GM21529 (cell line): ENCODE measurements around the gene SORT1.

ENCODE experiments used
- ATAC-seq: cut with Tn5 transposase; IDR thresholded peaks from one replicate; pipeline ENCODE4 v1.9.1; 2021; ENCODE audit not compliant: unreplicated experiment

SORT1 gene

DNA sequence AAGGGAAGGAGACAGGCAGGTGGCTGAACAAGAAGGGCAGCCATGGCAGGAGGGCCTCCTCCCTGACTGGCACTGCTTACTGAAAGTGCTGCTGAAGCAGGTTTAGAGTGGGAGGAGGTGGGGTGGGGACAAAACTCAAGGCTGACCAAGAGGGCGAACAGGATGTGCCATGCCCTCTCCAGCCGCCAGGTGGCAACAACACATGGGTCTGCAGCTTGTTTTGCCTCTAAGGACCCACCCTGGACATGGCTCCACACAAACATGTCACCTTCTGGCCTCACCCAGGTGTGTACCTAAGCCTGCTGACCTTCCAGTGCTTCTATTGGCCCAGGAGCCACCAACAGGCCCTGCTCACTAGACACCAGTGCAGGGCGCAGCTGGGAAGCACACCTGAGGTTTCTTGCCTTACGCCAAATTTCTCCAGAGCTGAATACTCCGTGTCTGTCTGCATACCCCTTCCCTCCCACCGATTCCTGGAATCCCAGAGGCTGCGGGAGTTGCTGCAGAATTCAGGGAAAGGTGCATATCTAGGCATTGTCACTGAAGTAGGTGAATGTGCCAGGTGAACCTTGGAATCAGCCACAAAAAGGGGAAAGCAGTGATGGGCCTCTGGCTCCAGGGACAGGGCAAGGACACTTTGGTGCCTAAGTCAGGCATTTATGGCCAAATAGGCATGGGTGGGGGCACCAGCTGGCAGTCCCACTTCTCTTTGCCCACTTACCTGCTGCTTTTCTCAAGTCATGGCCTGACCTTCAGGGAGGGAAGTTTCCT lies 120.1 kb downstream of the SORT1 start:
- peak; percentile 82 for ATAC-seq

DNA sequence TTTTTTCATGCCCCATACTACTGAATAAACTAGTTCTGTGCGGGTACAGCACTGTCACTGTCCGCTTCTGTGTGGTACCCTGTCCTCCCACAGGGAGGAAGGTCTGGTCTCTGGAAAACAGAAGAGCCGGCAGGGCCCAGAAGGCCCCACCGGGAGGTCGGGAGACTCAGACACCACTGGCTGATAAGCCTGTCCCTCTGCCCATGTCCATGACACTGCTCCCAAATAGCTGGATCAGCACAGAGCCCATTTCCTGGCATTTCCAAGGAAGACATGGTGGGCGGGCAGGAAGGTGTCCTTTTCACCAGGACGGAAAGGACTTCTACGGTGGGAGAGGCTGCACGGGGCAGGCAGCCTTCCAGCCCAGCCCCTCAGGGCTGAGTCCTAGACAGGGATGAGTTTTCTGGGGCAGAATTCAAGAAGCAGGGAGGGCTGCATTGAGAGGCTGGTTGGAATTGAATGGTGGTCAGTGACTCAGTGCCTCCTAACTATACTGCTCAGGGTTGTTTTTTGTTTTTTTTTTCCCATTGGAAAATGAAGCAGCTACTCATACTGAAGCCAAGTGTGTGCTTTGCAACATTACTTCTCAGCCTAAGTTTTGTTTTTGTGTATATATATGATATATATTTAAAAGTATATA lies 121.9 kb downstream of the SORT1 start:
- no peak for ATAC-seq

DNA sequence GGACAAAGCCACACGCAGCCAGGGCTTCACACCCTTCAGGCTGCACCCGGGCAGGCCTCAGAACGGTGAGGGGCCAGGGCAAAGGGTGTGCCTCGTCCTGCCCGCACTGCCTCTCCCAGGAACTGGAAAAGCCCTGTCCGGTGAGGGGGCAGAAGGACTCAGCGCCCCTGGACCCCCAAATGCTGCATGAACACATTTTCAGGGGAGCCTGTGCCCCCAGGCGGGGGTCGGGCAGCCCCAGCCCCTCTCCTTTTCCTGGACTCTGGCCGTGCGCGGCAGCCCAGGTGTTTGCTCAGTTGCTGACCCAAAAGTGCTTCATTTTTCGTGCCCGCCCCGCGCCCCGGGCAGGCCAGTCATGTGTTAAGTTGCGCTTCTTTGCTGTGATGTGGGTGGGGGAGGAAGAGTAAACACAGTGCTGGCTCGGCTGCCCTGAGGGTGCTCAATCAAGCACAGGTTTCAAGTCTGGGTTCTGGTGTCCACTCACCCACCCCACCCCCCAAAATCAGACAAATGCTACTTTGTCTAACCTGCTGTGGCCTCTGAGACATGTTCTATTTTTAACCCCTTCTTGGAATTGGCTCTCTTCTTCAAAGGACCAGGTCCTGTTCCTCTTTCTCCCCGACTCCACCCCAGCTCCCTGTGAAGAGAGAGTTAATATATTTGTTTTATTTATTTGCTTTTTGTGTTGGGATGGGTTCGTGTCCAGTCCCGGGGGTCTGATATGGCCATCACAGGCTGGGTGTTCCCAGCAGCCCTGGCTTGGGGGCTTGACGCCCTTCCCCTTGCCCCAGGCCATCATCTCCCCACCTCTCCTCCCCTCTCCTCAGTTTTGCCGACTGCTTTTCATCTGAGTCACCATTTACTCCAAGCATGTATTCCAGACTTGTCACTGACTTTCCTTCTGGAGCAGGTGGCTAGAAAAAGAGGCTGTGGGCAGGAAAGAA lies 122.9 kb downstream of the SORT1 start:
- no peak for ATAC-seq

DNA sequence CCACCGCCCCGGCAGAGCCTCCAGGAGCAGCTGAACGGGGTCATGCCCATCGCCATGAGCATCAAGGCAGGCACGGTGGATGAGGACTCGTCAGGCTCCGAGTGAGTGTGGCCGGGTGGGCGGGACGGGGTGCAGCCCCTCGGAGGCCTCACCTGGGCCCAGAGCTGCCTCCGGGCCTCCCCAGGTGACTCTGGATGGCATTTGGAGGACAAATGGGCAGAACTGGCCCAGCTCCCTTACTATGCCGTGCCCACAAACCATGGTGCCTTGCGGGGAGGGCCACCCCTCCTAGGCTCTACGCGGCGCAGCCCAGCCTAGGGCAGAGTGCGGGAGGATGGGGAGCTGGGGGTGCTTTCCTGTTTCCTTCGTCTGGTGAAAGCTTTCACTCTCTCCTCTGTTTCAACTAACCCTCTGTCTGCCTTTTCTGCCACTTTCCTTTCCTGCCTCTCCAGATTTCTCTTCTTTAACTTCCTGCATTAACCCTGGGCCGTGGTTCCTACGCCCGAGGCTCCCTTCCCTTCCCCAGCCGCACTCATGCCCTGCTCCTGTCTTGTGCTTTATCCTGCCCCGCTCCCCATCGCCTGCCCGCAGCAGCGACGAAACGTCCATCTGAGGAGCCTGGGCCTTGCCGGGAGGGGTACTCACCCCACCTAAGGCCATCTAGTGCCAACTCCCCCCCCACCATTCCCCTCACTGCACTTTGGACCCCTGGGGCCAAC lies 124.0 kb downstream of the SORT1 start:
- no peak for ATAC-seq

DNA sequence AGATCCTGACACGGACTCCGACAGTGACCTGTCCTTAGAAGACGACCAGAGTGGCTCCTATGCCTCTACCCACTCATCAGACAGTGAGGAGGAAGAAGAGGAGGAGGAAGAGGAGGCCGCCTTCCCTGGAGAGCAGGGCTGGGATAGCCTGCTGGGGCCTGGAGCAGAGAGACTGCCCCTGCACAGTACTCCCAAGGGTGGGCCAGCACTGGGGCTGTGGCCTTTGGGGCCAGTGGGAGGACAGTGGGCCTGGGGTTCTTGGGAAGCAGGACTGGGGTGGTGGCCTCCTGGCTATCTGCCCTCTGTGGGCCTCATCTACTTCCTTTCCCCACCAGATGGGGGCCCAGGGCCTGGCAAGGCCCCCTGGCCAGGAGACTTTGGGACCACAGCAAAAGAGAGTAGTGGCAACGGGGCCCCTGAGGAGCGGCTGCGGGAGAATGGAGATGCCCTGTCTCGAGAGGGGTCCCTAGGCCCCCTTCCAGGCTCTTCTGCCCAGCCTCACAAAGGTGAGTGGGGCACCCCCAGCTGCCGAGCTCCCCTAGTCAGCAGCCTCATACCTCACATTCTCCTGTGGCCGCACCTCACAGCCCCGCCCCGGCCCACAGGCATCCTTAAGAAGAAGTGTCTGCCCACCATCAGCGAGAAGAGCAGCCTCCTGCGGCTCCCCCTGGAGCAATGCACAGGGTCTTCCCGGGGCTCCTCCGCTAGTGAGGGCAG lies 124.7 kb downstream of the SORT1 start:
- no peak for ATAC-seq

DNA sequence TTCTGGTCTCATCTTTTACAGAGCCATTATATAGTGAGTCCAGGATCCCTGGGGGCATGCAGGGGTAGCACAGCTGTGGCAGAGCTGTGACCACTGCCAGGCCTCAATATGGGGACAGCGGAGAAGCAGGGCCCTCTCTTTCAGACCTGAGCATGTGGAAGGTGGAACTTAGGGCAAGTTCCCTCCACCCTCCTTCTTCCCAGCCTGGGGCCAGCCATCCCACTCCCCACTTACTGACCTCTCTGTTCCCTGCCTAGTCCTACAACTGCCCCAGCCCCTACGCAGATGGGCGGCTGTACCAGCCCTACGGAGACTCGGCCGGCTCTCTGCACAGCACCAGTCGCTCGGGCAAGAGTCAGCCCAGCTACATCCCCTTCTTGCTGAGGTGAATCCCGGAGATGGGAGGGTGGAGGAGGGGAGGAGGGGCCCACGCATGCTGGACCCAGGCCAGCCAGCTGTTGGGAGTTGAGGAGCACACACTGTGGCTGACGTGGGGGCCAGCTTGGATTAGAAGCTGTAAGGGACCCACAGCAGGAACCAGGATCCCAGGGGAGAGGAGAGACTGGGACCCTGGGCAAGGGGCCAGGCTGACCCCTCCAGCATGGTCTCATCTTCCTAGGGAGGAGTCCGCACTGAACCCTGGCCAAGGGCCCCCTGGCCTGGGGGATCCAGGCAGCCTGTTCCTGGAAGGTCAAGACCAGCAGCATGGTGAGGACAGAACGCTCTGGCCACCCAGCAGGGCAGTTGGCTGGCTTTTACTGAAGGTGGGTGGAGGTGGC lies 125.5 kb downstream of the SORT1 start:
- ATAC-seq = no peak

DNA sequence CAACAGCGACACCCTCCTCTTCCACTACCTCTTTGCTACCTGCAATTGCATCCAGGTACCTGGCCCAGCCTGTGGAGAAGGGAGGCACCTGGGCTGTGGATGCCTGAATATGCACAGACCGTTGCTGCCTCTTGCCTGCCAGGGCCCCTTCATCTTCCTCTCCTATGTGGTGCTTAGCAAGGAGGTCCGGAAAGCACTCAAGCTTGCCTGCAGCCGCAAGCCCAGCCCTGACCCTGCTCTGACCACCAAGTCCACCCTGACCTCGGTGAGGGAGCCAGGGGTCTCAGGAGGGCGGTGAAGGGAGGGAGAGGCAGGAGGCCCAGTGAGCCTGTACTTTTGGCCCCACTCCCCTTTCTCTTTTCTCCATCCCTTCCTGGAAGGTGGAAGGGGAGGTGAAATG lies 126.3 kb downstream of the SORT1 start:
- ATAC-seq = no peak

DNA sequence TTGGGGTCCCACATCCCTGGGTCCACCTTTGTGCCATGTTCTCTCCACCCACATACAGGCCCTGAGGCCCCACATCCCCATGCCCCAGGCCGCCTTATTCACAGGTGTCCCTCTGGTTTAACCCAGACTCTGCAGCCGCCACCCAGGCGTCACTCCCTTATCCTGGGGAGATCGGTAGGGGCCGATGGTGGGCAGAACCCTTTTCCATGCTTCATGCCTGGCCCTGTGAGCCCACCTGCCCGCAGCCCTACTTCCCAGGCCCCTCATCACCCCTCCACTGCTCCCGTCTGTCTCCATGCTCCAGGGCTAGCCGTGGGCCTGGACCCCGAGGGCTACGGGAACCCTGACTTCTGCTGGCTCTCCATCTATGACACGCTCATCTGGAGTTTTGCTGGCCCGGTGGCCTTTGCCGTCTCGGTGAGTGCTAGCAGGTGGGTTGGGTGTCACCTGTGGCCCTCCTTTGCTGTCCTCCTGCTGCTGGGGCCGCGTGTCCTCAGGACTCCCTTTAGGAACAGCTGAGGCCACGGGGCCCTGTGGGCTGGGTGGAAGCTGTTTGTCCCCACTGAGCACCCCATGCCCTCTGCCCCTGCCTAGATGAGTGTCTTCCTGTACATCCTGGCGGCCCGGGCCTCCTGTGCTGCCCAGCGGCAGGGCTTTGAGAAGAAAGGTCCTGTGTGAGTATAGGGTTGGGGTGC lies 126.9 kb downstream of the SORT1 start:
- no peak for ATAC-seq

DNA sequence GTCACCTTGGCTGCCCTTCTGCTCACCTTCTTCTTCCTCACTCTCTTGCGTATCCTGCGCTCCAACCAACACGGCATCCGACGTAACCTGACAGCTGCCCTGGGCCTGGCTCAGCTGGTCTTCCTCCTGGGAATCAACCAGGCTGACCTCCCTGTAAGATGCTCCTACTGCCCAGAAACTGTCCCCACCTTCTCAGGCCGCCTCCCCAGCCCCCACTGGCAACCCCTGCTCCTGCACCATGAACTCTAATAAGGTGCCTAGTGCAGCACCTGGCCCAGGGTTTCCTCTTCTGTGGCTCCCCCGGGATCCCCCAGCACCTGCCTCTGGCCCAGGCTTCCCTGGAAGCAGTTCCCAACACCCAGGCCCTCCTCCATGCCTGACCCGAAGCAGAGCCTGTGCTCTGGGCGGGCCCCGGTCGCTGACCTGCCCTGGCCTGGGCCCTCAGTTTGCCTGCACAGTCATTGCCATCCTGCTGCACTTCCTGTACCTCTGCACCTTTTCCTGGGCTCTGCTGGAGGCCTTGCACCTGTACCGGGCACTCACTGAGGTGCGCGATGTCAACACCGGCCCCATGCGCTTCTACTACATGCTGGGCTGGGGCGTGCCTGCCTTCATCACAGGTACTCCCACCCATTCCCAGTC lies 127.6 kb downstream of the SORT1 start:
- ATAC-seq = no peak

DNA sequence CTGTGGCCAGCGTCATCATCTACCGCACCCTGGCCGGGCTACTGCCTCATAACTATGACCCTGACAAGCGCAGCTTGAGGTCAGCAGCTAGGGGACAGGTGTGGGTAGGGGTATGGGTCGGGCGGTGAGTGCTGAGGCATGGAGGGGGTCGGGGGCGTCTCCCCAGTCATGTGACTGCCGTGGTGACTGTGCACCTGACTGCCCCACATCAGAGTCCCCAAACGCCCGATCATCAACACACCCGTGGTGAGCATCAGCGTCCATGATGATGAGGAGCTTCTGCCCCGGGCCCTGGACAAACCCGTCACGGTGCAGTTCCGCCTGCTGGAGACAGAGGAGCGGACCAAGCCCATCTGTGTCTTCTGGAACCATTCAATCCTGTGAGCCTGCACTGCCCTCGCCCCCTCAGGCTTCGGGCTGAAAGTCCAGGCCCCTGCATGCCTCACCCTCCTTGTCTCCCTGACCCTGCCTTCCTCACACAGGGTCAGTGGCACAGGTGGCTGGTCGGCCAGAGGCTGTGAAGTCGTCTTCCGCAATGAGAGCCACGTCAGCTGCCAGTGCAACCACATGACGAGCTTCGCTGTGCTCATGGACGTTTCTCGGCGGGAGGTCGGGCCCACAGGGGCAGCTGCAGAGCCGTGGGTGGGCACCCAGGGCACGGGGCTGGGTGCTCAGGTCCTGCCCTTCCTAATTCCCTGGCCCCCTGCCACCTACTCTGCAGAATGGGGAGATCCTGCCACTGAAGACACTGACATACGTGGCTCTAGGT lies 128.3 kb downstream of the SORT1 start:
- no peak for ATAC-seq

DNA sequence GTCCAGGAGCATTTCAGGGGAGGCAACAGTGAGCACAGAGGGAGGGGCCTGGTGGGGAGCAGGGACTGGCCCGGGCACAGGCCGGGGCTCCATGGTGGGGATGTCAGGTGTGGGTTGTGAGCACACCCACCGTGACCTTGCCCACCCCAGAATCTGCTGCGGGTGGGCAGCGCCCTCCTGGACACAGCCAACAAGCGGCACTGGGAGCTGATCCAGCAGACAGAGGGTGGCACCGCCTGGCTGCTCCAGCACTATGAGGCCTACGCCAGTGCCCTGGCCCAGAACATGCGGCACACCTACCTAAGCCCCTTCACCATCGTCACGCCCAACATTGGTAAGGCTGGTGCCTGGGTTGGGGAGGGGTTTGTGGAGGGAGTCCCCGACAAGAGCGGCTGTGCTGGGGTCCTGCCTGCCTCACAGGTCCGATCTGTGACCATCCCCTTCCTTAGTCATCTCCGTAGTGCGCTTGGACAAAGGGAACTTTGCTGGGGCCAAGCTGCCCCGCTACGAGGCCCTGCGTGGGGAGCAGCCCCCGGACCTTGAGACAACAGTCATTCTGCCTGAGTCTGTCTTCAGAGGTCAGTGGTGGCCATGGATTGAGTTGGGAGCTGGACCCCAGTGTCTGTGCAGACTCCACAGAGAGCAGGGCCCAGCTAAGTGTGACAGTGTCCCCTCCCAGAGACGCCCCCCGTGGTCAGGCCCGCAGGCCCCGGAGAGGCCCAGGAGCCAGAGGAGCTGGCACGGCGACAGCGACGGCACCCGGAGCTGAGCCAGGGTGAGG lies 129.1 kb downstream of the SORT1 start:
- ATAC-seq = no peak

DNA sequence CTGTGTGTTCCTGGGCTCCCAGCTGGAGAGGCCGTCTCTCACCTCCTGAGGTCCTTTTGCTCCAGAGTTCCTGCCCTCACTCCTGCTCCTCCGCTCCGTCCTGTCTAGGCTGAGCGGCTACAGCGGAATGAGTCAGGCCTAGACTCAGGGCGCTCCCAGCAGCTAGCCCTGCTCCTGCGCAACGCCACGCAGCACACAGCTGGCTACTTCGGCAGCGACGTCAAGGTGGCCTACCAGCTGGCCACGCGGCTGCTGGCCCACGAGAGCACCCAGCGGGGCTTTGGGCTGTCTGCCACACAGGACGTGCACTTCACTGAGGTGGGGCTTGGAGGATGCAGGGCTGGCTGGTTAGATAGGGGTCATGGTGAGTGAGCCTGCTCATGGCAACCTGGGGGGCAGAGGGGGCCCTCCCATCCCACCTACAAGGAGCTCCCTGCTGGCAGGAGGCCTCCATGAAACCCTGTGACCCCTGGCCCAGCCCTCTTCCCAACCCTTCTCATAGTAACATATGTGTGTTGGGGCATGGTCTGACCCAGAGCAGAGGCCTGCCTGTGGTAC lies 129.9 kb downstream of the SORT1 start:
- no peak for ATAC-seq

DNA sequence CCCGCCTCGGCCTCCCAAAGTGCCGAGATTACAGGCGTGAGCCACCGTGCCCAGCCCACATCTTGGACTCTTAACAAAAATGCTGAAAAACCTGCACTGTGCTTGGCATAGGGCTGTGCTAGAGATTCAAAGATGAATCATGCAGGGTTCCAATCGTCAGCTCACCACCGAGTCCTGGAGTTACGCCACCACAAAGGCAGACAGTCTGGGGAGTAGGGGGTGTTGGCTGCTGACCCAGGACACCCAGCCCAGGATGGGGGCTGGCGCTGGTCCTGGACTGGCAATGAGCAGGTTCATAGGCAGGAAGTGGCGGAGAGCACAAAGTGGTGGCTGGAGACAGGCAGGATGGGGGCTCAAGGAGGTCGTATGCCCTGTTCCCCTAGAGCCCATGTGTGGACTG lies 130.8 kb downstream of the SORT1 start:
- ATAC-seq = no peak

DNA sequence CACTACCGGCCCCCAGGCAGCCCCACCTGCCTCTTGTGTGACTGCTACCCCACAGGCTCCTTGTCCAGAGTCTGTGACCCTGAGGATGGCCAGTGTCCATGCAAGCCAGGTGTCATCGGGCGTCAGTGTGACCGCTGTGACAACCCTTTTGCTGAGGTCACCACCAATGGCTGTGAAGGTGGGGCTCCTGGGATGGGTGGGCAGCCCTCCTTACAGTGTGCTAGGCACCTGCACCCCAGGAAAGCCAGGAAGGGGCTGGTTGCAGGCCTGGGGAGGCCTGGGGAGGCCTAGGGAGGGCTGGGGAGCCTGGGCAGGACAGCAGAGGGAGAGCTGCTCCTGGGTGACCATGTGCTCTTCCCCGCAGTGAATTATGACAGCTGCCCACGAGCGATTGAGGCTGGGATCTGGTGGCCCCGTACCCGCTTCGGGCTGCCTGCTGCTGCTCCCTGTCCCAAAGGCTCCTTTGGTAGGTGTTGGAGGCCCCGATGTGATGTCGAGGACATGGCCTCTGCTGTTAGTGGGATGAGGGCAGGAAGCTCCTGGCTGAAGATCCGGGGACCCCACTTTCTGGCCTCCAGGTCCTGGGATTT lies 131.9 kb downstream of the SORT1 start:
- no peak for ATAC-seq

DNA sequence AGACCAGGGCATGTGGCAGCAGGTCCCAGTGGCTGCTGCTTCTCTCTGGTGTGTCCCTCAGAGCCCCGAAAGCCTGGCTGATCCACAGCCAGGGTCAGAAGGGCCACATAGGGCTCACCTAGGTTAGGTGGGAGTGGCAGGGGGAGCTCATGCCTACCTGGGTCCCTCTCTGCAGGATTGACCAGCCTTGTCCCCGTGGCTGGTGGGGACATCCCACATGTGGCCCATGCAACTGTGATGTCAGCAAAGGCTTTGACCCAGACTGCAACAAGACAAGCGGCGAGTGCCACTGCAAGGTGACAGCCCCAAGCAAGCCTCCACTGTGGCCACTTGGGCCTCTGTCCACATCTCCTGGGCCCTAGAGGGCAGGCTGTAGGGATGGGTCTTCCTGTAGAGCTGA lies 132.7 kb downstream of the SORT1 start:
- no peak for ATAC-seq

DNA sequence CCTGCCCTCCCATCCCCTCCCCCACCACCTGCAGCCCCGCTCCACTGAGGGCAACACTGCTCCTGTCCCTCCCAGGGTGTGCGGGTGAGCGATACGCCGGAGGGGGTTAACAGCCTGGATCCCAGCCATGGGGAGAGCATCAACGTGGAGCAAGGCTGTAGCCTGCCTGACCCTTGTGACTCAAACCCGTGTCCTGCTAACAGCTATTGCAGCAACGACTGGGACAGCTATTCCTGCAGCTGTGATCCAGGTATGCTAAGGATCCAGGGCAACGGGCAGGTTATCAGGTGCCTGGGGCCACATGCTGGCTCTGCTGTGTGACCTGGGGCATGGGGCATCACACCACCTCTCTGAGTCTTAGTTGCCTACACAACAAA lies 133.4 kb downstream of the SORT1 start:
- ATAC-seq = no peak
